Liver (tissue), 3 donors: ENCODE measurements around the gene TARS2.

ENCODE experiments used
- GABPA ChIP-seq, 2 donors: IDR thresholded peaks in 1 of 2; conservative IDR thresholded peaks in 1 of 2; 2 replicates each; pipeline ENCODE4 v1.6.1; 2016; ENCODE audit warnings: antibody characterized with exemption in 2 of 2, mild to moderate bottlenecking in 1 of 2, moderate library complexity in 1 of 2
- JUND ChIP-seq, 2 donors: IDR thresholded peaks; 2 replicates each; pipeline ENCODE4 v1.6.1; 2016; ENCODE audit warnings: antibody characterized with exemption in 2 of 2
- TAF1 ChIP-seq: conservative IDR thresholded peaks from 2 replicates; pipeline ENCODE4 v1.6.1; 2016; ENCODE audit warnings: antibody characterized with exemption, mild to moderate bottlenecking
- YY1 ChIP-seq: IDR thresholded peaks from 2 replicates; pipeline ENCODE4 v1.6.1; 2016; ENCODE audit warnings: antibody characterized with exemption, mild to moderate bottlenecking
- TF ChIP-seq, protein P1 (sequence below): fragments of 150-350 bp; IDR thresholded peaks from 2 replicates; pipeline ENCODE4 v1.5.1; 2017; ENCODE audit warnings: improper control_type of control experiment, low read depth, low read length; ENCODE audit not compliant: missing input control
- TF ChIP-seq, protein P2 (sequence below): IDR thresholded peaks from 2 replicates; pipeline ENCODE4 v1.6.1; 2016; ENCODE audit warnings: antibody characterized with exemption
- donor health status: healthy.
- donor health status: healthy.

DNA sequence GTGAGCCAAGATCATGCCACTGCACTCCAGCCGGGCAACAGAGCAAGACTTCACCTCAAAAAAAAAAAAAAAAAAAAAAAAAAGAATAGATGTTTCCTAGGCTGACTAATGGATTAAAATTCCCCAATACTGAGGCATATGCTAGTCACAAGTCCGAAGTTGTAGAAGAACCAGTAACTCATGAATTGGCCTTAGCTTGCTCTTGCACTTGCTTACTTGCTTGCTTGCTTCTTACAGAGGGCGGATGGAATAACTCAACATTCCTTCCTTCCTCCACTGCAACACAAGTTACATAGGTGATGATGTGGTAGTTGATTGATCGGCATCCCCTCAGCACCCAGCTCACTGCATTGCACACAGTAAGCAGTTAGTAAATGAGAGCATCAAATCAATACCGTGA lies 2.8 kb upstream of the TARS2 start:
- TF ChIP-seq, protein P1, sequence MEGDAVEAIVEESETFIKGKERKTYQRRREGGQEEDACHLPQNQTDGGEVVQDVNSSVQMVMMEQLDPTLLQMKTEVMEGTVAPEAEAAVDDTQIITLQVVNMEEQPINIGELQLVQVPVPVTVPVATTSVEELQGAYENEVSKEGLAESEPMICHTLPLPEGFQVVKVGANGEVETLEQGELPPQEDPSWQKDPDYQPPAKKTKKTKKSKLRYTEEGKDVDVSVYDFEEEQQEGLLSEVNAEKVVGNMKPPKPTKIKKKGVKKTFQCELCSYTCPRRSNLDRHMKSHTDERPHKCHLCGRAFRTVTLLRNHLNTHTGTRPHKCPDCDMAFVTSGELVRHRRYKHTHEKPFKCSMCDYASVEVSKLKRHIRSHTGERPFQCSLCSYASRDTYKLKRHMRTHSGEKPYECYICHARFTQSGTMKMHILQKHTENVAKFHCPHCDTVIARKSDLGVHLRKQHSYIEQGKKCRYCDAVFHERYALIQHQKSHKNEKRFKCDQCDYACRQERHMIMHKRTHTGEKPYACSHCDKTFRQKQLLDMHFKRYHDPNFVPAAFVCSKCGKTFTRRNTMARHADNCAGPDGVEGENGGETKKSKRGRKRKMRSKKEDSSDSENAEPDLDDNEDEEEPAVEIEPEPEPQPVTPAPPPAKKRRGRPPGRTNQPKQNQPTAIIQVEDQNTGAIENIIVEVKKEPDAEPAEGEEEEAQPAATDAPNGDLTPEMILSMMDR: no peak
- TF ChIP-seq GABPA (IDR thresholded peaks at IDR 0.05 in 1 of 2, conservative IDR thresholded peaks at IDR 0.05 in 1 of 2) (no peak), TAF1 (no peak), YY1 (no peak), JUND (IDR thresholded peaks at IDR 0.05) (no peak)
- TF ChIP-seq, protein P2, sequence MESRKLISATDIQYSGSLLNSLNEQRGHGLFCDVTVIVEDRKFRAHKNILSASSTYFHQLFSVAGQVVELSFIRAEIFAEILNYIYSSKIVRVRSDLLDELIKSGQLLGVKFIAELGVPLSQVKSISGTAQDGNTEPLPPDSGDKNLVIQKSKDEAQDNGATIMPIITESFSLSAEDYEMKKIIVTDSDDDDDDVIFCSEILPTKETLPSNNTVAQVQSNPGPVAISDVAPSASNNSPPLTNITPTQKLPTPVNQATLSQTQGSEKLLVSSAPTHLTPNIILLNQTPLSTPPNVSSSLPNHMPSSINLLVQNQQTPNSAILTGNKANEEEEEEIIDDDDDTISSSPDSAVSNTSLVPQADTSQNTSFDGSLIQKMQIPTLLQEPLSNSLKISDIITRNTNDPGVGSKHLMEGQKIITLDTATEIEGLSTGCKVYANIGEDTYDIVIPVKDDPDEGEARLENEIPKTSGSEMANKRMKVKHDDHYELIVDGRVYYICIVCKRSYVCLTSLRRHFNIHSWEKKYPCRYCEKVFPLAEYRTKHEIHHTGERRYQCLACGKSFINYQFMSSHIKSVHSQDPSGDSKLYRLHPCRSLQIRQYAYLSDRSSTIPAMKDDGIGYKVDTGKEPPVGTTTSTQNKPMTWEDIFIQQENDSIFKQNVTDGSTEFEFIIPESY: no peak
